GM19193 (cell line): Measurements from ENCODE around the gene SCN1A.

ENCODE experiments used
- POLR2A ChIP-seq: IDR thresholded peaks from 4 replicates; pipeline ENCODE4 v1.6.1; 2011; ENCODE audit not compliant: insufficient read depth, insufficient read length; ENCODE audit errors: extremely low read depth

Gene SCN1A

DNA sequence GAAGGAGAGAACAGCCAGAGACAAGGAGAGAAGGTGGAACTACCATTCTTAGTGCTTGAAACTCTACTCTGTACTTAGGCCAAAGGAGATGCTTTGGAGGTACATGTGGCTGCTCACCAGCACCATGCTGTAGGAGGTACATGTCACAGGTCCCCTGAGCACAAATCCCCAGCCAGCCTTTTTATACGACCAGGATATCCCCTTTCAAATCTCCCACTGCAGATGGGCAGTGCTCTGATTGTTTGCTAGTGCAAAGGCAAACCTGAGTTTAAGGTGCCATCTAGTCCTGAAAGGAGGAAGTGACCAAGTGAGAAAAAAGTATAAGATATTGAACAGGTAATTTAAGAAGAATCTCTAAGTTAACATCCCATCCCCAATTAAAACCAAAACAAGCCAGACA lies 157.2 kb downstream of the SCN1A start:
- TF ChIP-seq POLR2A: no peak

DNA sequence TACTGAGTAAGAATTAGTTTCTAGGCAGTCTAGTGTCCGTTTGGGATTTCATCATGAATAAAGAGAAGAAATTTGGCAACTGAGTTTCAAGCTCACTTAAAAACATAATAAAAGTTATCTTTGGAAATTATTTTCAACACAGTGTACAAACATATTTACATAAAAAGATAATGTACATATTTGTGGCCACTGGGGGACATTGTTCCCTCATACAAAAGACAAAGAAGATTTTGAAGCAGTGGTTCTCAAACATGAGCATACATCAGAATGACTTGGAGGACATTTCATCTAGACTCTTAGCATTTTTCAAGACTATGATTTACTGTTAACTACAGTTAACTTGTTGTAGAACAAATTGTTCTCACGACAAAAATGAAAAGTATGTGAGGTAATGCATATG lies 158.6 kb downstream of the SCN1A start:
- TF ChIP-seq POLR2A: no peak

DNA sequence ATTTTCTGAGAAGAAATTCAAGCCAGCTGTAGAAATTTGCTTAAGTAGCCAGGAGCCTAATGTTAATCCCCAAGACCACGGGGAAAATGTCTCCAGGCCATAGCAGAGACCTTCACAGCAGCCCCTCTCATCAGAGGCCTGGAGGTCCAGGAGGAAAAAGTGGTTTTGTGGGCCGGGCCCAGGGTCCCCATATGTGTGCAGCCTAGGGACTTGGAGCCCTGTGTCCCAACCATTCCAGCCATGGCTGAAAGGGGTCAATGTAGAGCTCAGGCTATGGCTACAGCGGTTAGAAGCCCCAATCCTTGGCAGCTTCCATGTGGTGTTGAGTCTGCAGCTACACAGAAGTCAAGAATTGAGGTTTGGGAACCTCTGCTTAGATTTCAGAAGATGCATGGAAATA lies 160.1 kb downstream of the SCN1A start:
- TF ChIP-seq POLR2A: no peak

- TF ChIP-seq POLR2A: no peak
These were observed 166.0 kb downstream of the SCN1A start for GRCh38 chr2:165961818-165962217.

DNA sequence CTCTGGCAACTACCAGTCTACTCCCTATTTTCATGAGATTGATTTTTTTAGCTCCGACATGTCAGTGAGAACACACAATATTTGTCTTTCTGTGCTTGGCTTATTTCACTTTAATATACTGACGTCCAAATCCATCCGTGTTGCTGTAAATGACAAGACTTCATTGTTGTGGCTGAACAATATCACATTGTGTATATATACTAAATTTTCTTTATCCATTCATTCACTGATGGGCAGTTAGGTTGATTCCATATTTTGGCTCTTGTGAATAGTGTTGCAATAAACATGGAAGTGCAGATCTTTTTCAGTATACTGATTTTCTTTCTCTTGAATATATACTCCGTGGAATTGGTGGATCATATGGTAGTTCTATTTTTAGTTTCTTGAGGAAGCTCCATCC lies 168.4 kb downstream of the SCN1A start:
- no peak for TF ChIP-seq POLR2A

DNA sequence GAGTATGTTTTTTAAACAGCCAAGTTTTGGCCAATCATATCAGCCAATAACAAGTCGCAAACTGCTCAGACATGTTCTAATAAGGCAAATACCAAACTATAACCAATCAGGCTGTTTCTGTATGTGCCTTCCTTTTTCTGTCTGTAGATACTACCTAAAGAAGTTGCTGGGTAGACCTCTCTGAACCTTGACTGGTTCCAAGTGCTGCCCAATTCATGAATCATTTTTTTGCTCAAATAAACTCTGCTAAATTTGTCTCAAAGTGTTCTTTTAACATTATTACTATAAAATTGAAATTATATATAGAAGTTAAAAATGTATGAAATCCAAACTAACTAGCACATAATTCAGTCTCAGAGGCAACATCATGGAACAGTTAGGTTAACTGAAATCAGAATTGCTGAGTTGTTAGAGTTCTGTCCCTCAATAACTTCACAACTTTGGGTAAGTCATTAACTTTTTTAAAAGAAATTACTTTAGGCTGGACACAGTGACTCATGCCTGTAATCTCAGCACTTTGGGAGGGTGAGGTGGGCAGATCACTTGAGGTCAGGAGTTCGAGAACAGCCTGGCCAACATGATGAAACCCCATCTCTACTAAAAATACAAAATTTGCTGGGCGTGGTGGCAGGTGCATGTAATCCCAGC lies 169.4 kb downstream of the SCN1A start:
- TF ChIP-seq POLR2A: no peak

GRCh38 chr2:165957030-165957675 lies 170.7 kb downstream of the SCN1A start:
- no peak for TF ChIP-seq POLR2A

GRCh38 chr2:165953655-165954606 lies 173.9 kb downstream of the SCN1A start, which contains the start of gene TTC21B:
TTC21B (minus strand) TSS chr2:165953776; CDS start chr2:165953705, 71 bp downstream.
- TF ChIP-seq POLR2A: peak; percentile 70

GRCh38 chr2:165953306-165953654 lies 174.5 kb downstream of the SCN1A start:
- TF ChIP-seq POLR2A: no peak

- TF ChIP-seq POLR2A: no peak
These were observed 175.0 kb downstream of the SCN1A start for GRCh38 chr2:165952741-165953211.

DNA sequence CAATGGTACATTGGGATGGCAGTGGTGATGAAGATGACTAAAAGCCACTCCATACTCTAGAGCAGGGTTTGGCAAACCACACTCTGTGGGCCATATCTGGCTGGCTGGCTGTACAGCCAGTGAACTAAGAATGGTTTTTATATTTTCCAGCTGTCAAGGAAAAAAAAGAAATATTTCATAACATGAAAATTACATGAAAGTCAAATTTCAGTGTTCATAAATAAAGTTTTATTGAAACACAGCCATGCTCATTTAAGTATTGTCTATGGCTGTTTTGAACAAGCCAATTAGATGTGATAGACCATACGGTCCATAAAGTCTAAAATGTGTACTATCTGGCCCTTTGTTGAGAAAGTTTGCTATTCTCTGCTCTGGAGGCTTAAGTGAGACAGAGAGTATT lies 175.7 kb downstream of the SCN1A start:
- TF ChIP-seq POLR2A: no peak

DNA sequence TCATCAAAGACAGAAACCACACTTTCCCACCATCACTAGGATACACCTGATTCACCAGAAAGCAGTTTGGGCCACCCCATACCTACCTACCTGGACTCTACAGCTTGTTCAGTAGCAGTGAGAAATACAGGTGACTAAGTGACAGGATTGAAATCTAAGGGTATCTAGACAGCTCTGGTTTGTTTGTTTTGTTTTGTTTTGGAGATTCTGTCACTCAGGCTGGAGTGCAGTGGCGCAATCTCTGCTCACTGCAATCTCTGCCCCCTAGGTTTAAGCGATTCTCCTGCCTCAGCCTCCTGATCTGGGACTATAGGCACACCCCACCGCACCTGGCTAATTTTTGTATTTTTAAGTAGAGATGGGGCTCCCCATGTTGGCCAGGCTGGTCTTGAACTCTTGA lies 177.4 kb downstream of the SCN1A start:
- no peak for TF ChIP-seq POLR2A

GRCh38 chr2:165941827-165942226 lies 186.0 kb downstream of the SCN1A start:
- no peak for TF ChIP-seq POLR2A

DNA sequence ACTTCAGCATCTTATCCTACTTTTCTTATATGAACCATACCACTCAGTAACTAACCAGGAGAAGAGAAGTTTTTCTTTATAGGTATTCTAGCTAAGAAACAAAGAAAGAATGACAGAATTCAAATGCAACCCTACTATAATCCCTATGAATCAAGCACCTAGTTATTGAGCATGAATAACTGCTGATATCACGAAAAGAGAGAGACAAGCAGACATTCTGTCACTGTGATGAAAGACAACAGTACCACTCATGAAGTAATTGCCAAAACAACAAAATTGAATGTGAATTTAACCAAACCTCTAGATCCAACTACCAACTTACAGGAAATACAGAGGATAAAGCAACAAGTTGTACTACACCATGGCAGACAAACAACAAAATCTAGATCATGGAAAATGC lies 189.6 kb downstream of the SCN1A start:
- TF ChIP-seq POLR2A: no peak
